NCI-H460 (cell line): ENCODE measurements around the gene GLT8D2. TPM values are rescaled to one million over a fixed set of nuclear protein-coding genes. Genes with fewer than 3 reads are reported as not detected.

ENCODE experiments used
- DNase-seq: peaks from one replicate; pipeline ENCODE4 v3.0.0-alpha.2; 2016; ENCODE audit warnings: low read depth; ENCODE audit errors: extremely low read depth
- total RNA-seq: library from RNA; depleted of rRNA; stranded (reverse); fragments of >200 nt; shearing (Covaris generic); gene quantifications from 2 replicates; pipeline ENCODE4 v1.2.3, GENCODE V29; 2014

The GLT8D2 gene
- total RNA-seq, 1 experiment from 2014 or later: 0.59 TPM

- no peak for DNase-seq
Observed at GRCh38 chr12:104006929-104007328, 43.1 kb downstream of the GLT8D2 start.

GRCh38 chr12:104003596-104003995 is 46.4 kb downstream of the GLT8D2 start:
- no peak for DNase-seq

GRCh38 chr12:104002686-104003085 is 47.3 kb downstream of the GLT8D2 start:
- DNase-seq: no peak

- DNase-seq: no peak
Observed at GRCh38 chr12:104000807-104001434, 49.1 kb downstream of the GLT8D2 start.

- DNase-seq: no peak
Observed at GRCh38 chr12:103998976-103999375, 51.0 kb downstream of the GLT8D2 start.

GRCh38 chr12:103997286-103997900 is 52.6 kb downstream of the GLT8D2 start:
- DNase-seq: no peak

- no peak for DNase-seq
Observed at GRCh38 chr12:103996595-103996994, 53.4 kb downstream of the GLT8D2 start.

GRCh38 chr12:103994235-103994634 is 55.8 kb downstream of the GLT8D2 start:
- no peak for DNase-seq

GRCh38 chr12:103986829-103987228 is 63.2 kb downstream of the GLT8D2 start:
- DNase-seq: no peak

- DNase-seq: no peak
Observed at GRCh38 chr12:103978384-103978982, 71.5 kb downstream of the GLT8D2 start.

GRCh38 chr12:103975368-103975767 is 74.6 kb downstream of the GLT8D2 start:
- no peak for DNase-seq

- no peak for DNase-seq
Observed at GRCh38 chr12:103973909-103974308, 76.1 kb downstream of the GLT8D2 start.

GRCh38 chr12:103969391-103969790 is 80.6 kb downstream of the GLT8D2 start:
- no peak for DNase-seq

GRCh38 chr12:103966736-103967135 is 83.3 kb downstream of the GLT8D2 start:
- no peak for DNase-seq

- DNase-seq: peak; percentile 98
Observed at GRCh38 chr12:103965590-103966504, 84.1 kb downstream of the GLT8D2 start, which contains the start of gene TDG. TDG (plus strand) TSS chr12:103965872; CDS start chr12:103966038, 166 bp downstream.

- no peak for DNase-seq
Observed at GRCh38 chr12:103965255-103965589, 84.8 kb downstream of the GLT8D2 start.

GRCh38 chr12:103964805-103965204 is 85.2 kb downstream of the GLT8D2 start:
- no peak for DNase-seq

GRCh38 chr12:103962493-103962892 is 87.5 kb downstream of the GLT8D2 start:
- no peak for DNase-seq

- DNase-seq: no peak
Observed at GRCh38 chr12:103960616-103961227, 89.3 kb downstream of the GLT8D2 start.

GRCh38 chr12:103958621-103959020 is 91.4 kb downstream of the GLT8D2 start:
- no peak for DNase-seq
